T-helper 2 cell (primary cell): ENCODE measurements around the gene GPBAR1.
"Not testable (repeated sequence)": the region's sequence is repeated elsewhere in the genome, so short reads cannot be mapped to it uniquely, and the experiment has no call there.

Experiments used
- DNase-seq, 5 experiments: peaks; one replicate each; pipeline versions ENCODE4 v3.0.0 to v3.0.0-alpha.2; 2012 to 2022

Gene GPBAR1

DNA sequence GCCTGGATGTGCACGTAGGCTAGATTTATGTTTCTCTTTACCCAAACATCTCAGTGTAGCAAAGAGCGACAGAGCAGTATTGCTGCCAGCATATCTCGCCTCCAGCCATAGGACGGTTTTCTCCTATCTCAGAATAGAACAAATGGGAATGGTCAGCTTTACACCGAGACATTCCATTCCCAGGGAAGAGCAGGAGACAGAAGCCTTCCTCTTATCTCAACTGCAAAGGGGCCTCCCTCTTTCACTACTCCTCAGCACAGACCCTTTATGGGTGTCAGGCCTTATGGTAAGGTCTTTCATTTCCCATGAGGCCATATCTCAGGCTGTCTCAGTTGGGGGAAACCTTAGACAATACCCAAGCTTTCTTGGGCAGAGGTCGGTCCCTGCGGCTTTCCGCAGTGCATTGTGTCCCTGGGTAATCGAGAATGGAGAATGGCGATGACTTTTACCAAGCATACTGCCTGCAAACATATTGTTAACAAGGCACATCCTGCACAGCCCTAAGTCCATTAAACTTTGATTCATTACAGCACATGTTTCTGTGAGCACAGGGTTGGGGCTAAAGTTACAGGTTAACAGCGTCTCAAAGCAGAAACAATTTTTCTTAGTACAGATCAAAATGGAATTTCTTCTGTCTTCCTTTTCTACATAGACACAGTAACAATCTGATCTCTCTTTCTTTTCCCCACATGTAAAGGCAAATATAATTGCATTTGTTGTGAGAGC, 50.9 kb downstream of the GPBAR1 start:
- DNase-seq = not testable (repeated sequence)

GRCh38 chr2:218312267-218312756, 51.5 kb downstream of the GPBAR1 start:
- no peak for DNase-seq

- DNase-seq = no peak
Measured at GRCh38 chr2:218313356-218313755, 52.5 kb downstream of the GPBAR1 start.
